Measurements from ENCODE around the gene COBLL1. TPM values are rescaled to one million over a fixed set of nuclear protein-coding genes. Genes with fewer than 3 reads are reported as not detected.

The COBLL1 gene
- polyA plus RNA-seq, 1 donor (not counting 4 experiments of a cell fraction or from before 2014, with no cell fraction given): 14.9 TPM

GRCh38 chr2:164700390-164700789 is 141.2 kb downstream of the COBLL1 start:
- no peaks in the 10 kb centered on the region for H4K20me1 ChIP-seq (ENCODE audit: control insufficient read depth, extremely low read depth, insufficient read depth, low read length)
- dilution Hi-C loops (cut with MboI; ENCODE audit: extremely low pct_ligation_motif_present, low sequenced_read_pairs): no loop called here
- FAIRE-seq: no peak

DNA sequence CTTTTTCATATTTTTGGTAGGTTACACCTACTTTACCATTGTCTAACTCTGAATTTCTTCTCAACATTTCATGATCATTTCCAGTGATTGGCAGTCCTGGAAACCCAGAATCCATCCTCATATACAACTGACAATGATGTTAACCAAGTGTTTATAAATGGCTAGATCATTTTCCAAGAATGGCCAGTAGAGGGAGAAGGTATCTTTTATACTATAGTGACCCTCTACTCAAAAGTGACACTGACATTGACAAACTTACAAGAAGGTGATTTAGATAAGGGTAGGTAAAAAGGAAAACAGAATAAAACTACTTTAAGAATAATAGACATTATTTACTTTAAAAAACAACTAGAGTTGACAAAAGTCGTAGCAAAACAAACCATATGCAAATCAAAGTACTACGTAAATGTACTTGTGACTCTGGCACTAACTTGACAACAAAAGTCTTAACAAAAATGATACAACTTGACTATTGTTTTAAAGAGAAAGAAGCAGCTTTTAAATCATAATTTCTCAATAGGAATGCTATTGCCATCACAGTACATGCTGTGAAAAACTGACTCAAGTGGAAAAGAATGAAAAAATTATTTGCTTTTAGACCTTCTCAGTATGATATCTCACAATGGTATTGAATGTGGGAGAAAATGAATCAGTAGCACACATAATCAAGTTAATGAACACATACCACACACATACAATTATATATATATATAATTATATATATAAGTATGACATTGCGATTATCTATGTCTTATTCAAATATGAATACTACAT is 143.7 kb downstream of the COBLL1 start:
- Histone ChIP-seq H3K9me3 (ENCODE audit: control insufficient read depth, low read depth, low read length) (no peaks in the 10 kb centered on the region), H3K27me3 (ENCODE audit: control insufficient read depth, extremely low read depth, insufficient read depth, low read length) (no peaks in the 10 kb centered on the region), H3K27ac (ENCODE audit: control insufficient read depth, insufficient read depth, low read length) (no peak overlapping the region), H3K4me1 (ENCODE audit: control insufficient read depth, extremely low read depth, insufficient read depth, low read length) (no peaks in the 10 kb centered on the region), H4K20me1 (ENCODE audit: control insufficient read depth, extremely low read depth, insufficient read depth, low read length) (no peaks in the 10 kb centered on the region), H3K4me2 (ENCODE audit: control insufficient read depth, extremely low read depth, insufficient read depth, low read depth, low read length) (no peak overlapping the region), H3K9me1 (ENCODE audit: control insufficient read depth, extremely low read depth, insufficient read depth, low read length) (no peaks in the 10 kb centered on the region), H3K4me3 (ENCODE audit: control insufficient read depth in 2 of 3, extremely low read depth in 1 of 3, insufficient read depth in 2 of 3, low read depth in 1 of 3, low read length in 3 of 3) (no peak overlapping the region), H3K9ac (ENCODE audit: control insufficient read depth, extremely low read depth, insufficient read depth, low read length) (no peak overlapping the region), H2AFZ (ENCODE audit: control insufficient read depth, low read length) (no peak overlapping the region), H3K36me3 (ENCODE audit: control insufficient read depth in 2 of 2, extremely low read depth in 1 of 2, insufficient read depth in 2 of 2, low read length in 2 of 2) (peaks cover 0 to 10% of the 10 kb centered on the region in 2 experiments), H3K79me2 (ENCODE audit: control insufficient read depth, insufficient read depth, low read length) (no peaks in the 10 kb centered on the region)
- dilution Hi-C loops (cut with MboI; ENCODE audit: extremely low pct_ligation_motif_present, low sequenced_read_pairs): no loop called here
- DNase-seq (ENCODE audit: low read depth, low spot score): no peak
- TF ChIP-seq, protein P1, sequence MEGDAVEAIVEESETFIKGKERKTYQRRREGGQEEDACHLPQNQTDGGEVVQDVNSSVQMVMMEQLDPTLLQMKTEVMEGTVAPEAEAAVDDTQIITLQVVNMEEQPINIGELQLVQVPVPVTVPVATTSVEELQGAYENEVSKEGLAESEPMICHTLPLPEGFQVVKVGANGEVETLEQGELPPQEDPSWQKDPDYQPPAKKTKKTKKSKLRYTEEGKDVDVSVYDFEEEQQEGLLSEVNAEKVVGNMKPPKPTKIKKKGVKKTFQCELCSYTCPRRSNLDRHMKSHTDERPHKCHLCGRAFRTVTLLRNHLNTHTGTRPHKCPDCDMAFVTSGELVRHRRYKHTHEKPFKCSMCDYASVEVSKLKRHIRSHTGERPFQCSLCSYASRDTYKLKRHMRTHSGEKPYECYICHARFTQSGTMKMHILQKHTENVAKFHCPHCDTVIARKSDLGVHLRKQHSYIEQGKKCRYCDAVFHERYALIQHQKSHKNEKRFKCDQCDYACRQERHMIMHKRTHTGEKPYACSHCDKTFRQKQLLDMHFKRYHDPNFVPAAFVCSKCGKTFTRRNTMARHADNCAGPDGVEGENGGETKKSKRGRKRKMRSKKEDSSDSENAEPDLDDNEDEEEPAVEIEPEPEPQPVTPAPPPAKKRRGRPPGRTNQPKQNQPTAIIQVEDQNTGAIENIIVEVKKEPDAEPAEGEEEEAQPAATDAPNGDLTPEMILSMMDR (optimal IDR thresholded peaks at IDR 0.05 in 1 of 3, IDR thresholded peaks at IDR 0.05 in 1 of 3, conservative IDR thresholded peaks at IDR 0.05 in 1 of 3; ENCODE audit: extremely low read depth in 1 of 3, insufficient read depth in 2 of 3, low read length in 3 of 3): peak in 2 of 3 experiments; percentile 31 to 36
- TF ChIP-seq EZH2 (IDR thresholded peaks at IDR 0.05; ENCODE audit: low read length): no peak
- no peak for FAIRE-seq

More at GRCh38 chr2:164700390-164700789, 141.2 kb downstream of the COBLL1 start:
- Histone ChIP-seq H3K4me1 (ENCODE audit: control insufficient read depth, extremely low read depth, insufficient read depth, low read length) (no peaks in the 10 kb centered on the region), H3K9me3 (ENCODE audit: control insufficient read depth, low read depth, low read length) (no peaks in the 10 kb centered on the region), H3K79me2 (ENCODE audit: control insufficient read depth, insufficient read depth, low read length) (no peaks in the 10 kb centered on the region), H3K9ac (ENCODE audit: control insufficient read depth, extremely low read depth, insufficient read depth, low read length) (no peak overlapping the region), H2AFZ (ENCODE audit: control insufficient read depth, low read length) (no peak overlapping the region), H3K27ac (ENCODE audit: control insufficient read depth, insufficient read depth, low read length) (no peak overlapping the region), H3K9me1 (ENCODE audit: control insufficient read depth, extremely low read depth, insufficient read depth, low read length) (no peaks in the 10 kb centered on the region), H3K27me3 (ENCODE audit: control insufficient read depth, extremely low read depth, insufficient read depth, low read length) (no peaks in the 10 kb centered on the region), H3K4me3 (ENCODE audit: control insufficient read depth in 2 of 3, extremely low read depth in 1 of 3, insufficient read depth in 2 of 3, low read depth in 1 of 3, low read length in 3 of 3) (no peak overlapping the region), H3K4me2 (ENCODE audit: control insufficient read depth, extremely low read depth, insufficient read depth, low read depth, low read length) (no peak overlapping the region), H3K36me3 (ENCODE audit: control insufficient read depth in 2 of 2, extremely low read depth in 1 of 2, insufficient read depth in 2 of 2, low read length in 2 of 2) (peaks cover 0 to 3% of the 10 kb centered on the region in 2 experiments)
- DNase-seq (ENCODE audit: low read depth, low spot score): no peak
- TF ChIP-seq, protein P1 (optimal IDR thresholded peaks at IDR 0.05 in 1 of 3, IDR thresholded peaks at IDR 0.05 in 1 of 3, conservative IDR thresholded peaks at IDR 0.05 in 1 of 3; ENCODE audit: extremely low read depth in 1 of 3, insufficient read depth in 2 of 3, low read length in 3 of 3): no peak
- TF ChIP-seq EZH2 (IDR thresholded peaks at IDR 0.05; ENCODE audit: low read length): no peak
